Measurements from ENCODE around the gene MYOZ1.

Gene MYOZ1

DNA sequence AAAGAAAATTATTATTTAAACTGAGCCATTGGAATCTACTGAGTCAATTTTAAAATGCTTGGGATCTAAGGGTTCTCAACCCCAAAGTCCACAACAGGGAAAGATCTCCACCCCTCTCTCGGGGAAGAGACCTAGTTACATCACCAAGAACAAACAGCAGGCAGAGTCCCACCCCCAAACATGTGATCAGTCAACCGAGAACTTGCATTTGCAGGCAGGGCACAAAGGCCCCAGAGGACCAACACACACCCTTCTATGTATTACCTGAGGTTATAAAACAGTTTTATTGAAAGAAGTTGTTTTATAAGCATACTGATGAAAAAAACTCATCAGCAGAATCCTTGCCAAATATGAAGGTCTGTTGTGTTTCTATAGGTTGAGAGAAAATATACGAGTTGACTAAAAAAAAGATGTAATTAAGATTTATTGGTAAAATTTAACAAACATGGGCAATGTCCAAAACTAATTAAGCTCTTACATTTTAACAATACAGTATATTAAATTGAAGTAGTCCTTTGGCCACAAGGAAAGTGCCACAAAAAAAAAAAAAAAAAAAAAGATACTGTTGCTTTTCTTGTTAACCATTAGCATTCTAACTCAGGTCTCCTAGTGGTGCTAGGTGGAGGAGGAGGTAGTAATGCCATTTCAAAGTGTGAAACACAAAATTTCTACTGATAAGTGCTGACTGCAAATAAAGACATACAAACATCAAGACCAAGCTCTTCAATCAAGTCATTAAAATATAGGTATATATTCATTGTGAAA lies 49.2 kb downstream of the MYOZ1 start:
- peak; percentile 33 for DNase-seq

DNA sequence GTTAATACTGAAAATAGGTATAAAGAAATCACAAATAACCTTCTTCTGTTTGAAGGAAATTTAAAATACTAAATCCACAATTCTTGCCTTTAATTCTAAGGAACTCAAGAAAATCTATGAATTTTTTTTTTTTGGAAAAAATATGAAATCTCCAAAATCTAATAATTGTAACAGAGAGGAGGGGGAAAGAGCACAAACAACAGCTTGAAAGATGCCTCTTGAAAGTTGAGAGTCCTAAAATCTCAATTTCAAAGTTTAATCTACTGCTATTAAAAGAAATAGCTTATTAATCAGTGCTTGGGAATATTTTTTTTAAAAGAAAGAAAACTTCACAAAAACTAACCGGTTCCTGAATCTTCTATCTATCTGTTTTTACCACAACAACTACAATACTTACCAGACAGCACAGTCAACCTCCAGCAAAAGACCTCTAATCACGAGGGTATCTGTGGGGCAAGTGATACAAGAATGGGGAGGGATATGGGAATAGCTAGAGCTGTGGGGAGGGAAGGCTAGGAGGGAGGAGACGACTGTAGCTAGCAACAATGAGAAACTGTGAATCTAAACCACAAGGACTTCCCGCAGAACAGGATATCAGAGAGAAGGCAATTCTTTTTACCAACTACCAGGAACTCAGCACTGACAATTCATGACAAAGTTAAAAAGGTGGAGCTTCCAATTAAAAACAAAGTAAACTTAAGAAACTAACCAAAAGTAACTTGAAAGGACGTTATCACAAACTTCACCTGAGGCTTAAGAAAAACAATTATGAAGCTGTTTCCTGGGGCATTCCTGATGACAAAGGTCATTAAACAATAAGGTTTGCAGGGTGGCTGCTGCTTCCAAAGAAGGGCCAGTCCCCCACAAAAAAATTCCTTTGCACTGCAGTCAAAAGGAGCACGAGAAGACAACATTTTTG lies 50.1 kb downstream of the MYOZ1 start, which contains the start of gene USP54:
TSS of gene USP54 (minus strand) at position 462 of the 919 bp plus-strand sequence. CDS start 15,684 bp downstream, outside the sequence.
- DNase-seq = no peak

DNA sequence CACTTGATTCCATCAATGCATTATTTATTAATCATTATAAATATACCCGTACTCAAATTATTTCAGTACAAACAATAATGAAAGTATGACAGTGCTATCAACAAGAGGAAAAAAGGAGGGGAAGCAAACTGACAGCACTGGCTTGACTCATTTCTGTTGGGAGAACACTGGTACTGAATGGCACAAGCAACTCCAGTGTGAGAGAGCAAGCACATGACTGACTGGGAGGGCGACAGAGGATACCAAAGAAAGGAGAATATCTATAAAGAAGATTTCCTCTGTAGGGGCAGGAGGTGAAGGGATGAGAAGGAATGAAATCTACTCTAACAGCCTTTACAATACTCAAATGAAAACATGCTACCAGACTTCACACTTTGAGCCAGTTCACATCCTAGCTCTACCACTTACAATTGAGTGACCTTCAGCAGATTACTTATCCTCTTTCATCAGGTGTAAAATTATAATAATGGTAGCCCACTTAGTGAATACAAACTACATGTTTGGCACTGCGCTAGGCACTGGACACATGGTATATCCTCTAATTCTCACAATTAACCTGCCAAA lies 51.6 kb downstream of the MYOZ1 start:
- DNase-seq = no peak

DNA sequence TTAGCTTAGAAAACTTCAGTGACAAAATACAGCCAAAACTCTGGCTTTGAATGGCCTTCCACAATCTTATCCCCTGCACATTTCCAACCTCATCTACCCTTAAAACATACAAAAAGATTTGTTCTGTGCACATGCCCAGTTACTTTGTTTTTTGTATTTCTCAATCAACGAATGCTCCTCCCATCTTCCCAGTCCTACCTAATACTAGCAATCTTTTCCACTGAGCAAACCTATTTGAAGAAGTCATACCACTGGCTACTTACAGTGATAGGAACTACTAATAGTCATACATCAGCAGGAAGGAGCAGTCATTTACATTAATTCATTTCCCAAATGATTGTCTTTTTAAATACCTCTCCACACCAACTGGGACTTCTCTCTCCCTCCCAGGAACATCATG lies 52.6 kb downstream of the MYOZ1 start:
- no peak for DNase-seq

- DNase-seq = no peak
These were observed 54.7 kb downstream of the MYOZ1 start for GRCh38 chr10:73586583-73586984.

GRCh38 chr10:73585327-73585726 lies 55.9 kb downstream of the MYOZ1 start:
- no peak for DNase-seq

- no peak for DNase-seq
These were observed 56.5 kb downstream of the MYOZ1 start for GRCh38 chr10:73584737-73585136.

DNA sequence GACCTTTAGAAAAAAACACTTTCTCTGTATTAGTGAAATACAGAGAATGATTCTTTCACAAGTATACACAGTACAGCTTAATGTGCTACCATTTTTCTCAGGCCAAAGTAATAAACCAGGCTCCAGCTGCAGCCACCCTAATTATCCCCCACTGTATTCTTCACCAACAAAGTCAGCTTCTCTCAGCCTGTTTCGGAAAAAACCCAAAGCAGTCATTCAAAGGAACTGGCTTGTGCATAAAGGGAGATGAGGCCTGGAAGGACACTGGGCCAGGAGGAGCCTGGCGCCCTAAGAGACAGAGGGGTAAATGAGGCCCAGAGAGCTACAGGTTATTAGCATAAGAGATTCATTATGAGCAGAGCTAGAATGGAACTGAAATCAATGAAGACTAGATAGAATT lies 59.4 kb downstream of the MYOZ1 start:
- no peak for DNase-seq
